ENCODE data around the gene NCAM1.

GRCh38 chr11:113251281-113251680, 290.1 kb downstream of the NCAM1 start:
- TF ChIP-seq, protein P1, sequence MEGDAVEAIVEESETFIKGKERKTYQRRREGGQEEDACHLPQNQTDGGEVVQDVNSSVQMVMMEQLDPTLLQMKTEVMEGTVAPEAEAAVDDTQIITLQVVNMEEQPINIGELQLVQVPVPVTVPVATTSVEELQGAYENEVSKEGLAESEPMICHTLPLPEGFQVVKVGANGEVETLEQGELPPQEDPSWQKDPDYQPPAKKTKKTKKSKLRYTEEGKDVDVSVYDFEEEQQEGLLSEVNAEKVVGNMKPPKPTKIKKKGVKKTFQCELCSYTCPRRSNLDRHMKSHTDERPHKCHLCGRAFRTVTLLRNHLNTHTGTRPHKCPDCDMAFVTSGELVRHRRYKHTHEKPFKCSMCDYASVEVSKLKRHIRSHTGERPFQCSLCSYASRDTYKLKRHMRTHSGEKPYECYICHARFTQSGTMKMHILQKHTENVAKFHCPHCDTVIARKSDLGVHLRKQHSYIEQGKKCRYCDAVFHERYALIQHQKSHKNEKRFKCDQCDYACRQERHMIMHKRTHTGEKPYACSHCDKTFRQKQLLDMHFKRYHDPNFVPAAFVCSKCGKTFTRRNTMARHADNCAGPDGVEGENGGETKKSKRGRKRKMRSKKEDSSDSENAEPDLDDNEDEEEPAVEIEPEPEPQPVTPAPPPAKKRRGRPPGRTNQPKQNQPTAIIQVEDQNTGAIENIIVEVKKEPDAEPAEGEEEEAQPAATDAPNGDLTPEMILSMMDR (IDR thresholded peaks at IDR 0.05; ENCODE audit: low read length), result no peak
- TF ChIP-seq EZH2 (optimal IDR thresholded peaks at IDR 0.05; ENCODE audit: low read depth, low read length), result no peak
